HCT116 (cell line): ENCODE data around the gene MSL1.

ENCODE experiments used
- ATF3 ChIP-seq: IDR thresholded peaks from 2 replicates; pipeline ENCODE4 v1.6.1; 2012
- CTCF ChIP-seq, 3 experiments: fragments of 200-600 bp in 1 of 3; sonication (generic) in 1 of 3; IDR thresholded peaks in 2 of 3; conservative IDR thresholded peaks in 1 of 3; 2 replicates each; pipeline ENCODE4 v1.5.1; 2012 to 2017; ENCODE audit warnings: low read depth in 2 of 3, low read length in 2 of 3, antibody characterized with exemption in 1 of 3, borderline replicate concordance in 1 of 3, control low read depth in 1 of 3, mild to moderate bottlenecking in 1 of 3, mixed read lengths in 1 of 3, mixed run types in 1 of 3, moderate library complexity in 1 of 3; ENCODE audit not compliant: insufficient read depth in 1 of 3
- ELF1 ChIP-seq: IDR thresholded peaks from 2 replicates; pipeline ENCODE4 v1.6.1; 2012; ENCODE audit warnings: low read depth, borderline replicate concordance
- EZH2 ChIP-seq: fragments of 200-600 bp; sonication (generic); IDR thresholded peaks from 2 replicates; pipeline ENCODE4 v1.6.1; 2017; ENCODE audit warnings: antibody characterized with exemption, mixed run types
- EZH2phosphoT487 ChIP-seq: fragments of 200-600 bp; IDR thresholded peaks from 2 replicates; pipeline ENCODE4 v1.6.1; 2018; ENCODE audit warnings: antibody characterized with exemption, borderline replicate concordance
- POLR2A ChIP-seq: IDR thresholded peaks from 2 replicates; pipeline ENCODE4 v1.7.0; 2011; ENCODE audit warnings: borderline replicate concordance; ENCODE audit not compliant: insufficient read depth, insufficient read length; ENCODE audit errors: extremely low read depth
- POLR2AphosphoS5 ChIP-seq: IDR thresholded peaks from 2 replicates; pipeline ENCODE4 v1.6.1; 2011; ENCODE audit warnings: mild to moderate bottlenecking, low read depth, low read length, moderate library complexity
- RAD21 ChIP-seq: IDR thresholded peaks from 2 replicates; pipeline ENCODE4 v1.6.1; 2012; ENCODE audit warnings: low read depth, mild to moderate bottlenecking
- REST ChIP-seq: IDR thresholded peaks from 2 replicates; pipeline ENCODE4 v1.6.1; 2012; ENCODE audit warnings: low read depth
- TCF7L2 ChIP-seq: IDR thresholded peaks from 2 replicates; pipeline ENCODE4 v1.7.0; 2011; ENCODE audit warnings: borderline replicate concordance, inconsistent platforms; ENCODE audit not compliant: insufficient read depth, insufficient read length; ENCODE audit errors: extremely low read depth
- ZBTB33 ChIP-seq: IDR thresholded peaks from 2 replicates; pipeline ENCODE4 v1.6.1; 2011; ENCODE audit warnings: mild to moderate bottlenecking, low read length, moderate library complexity; ENCODE audit not compliant: insufficient replicate concordance; ENCODE audit errors: extremely low read depth
- ZNF274 ChIP-seq: fragments of 200-500 bp; sonication (Bioruptor generic); IDR thresholded peaks from 2 replicates; pipeline ENCODE4 v1.6.1; 2014; ENCODE audit warnings: mild to moderate bottlenecking, low read depth, low read length, inconsistent platforms

- TF ChIP-seq CTCF (IDR thresholded peaks at IDR 0.05 in 2 of 3, conservative IDR thresholded peaks at IDR 0.05 in 1 of 3; ENCODE audit: borderline replicate concordance in 1 of 3, insufficient read depth in 1 of 3, low read depth in 2 of 3, low read length in 2 of 3) = no peak
- TF ChIP-seq ZNF274 = no peak
- TF ChIP-seq TCF7L2 = no peak
- no peak for TF ChIP-seq REST
- TF ChIP-seq EZH2phosphoT487 = no peak
- TF ChIP-seq ZBTB33 = no peak
- TF ChIP-seq ELF1 = no peak; the same call in 1 of the 2 replicates
- TF ChIP-seq POLR2AphosphoS5 = peak; percentile 79
- TF ChIP-seq ATF3 = no peak
- no peak for TF ChIP-seq RAD21
- no peak for TF ChIP-seq EZH2
- TF ChIP-seq POLR2A = no peak
Observed at GRCh38 chr17:40098846-40099618, 22.7 kb upstream of the MSL1 start.
